Astrocyte (in vitro differentiated cells and primary cell): ENCODE measurements around the gene PCDHA13. TPM values are rescaled to one million over a fixed set of nuclear protein-coding genes. Genes with fewer than 3 reads are reported as not detected.
"Not testable (repeated sequence)": the region's sequence is repeated elsewhere in the genome, so short reads cannot be mapped to it uniquely, and the experiment has no call there.

Experiments used
- DNase-seq: peaks from one replicate; pipeline ENCODE4 v3.0.0-alpha.2; 2010; ENCODE audit warnings: low read depth
- FAIRE-seq: peaks from 2 replicates; lab custom pipeline; 2011; peaks lifted over from hg19 to GRCh38; lab: Jason Lieb, UNC
- H2AFZ ChIP-seq: 2 replicates; pipeline ENCODE4 v1.6.0; 2012; ENCODE audit warnings: low read depth, low read length, inconsistent platforms
- H3K27ac ChIP-seq: 2 replicates; pipeline ENCODE4 v1.5.1; 2011; ENCODE audit warnings: low read depth, low read length, inconsistent platforms
- H3K27me3 ChIP-seq: 2 replicates; pipeline ENCODE4 v1.6.0; 2011; ENCODE audit warnings: low read length, inconsistent platforms; ENCODE audit not compliant: insufficient read depth
- H3K36me3 ChIP-seq: 2 replicates; pipeline ENCODE4 v1.5.1; 2011; ENCODE audit warnings: low read length, inconsistent platforms; ENCODE audit not compliant: insufficient read depth
- H3K4me1 ChIP-seq: 2 replicates; pipeline ENCODE4 v1.5.1; 2011; ENCODE audit warnings: low read length, inconsistent platforms; ENCODE audit not compliant: insufficient read depth
- H3K4me2 ChIP-seq: 2 replicates; pipeline ENCODE4 v1.6.0; 2012; ENCODE audit warnings: low read length, inconsistent platforms
- H3K4me3 ChIP-seq: 2 replicates; pipeline ENCODE4 v1.5.1; 2011; ENCODE audit warnings: low read depth, mild to moderate bottlenecking, low read length, inconsistent platforms; ENCODE audit not compliant: insufficient read depth
- H3K79me2 ChIP-seq: 2 replicates; pipeline ENCODE4 v1.6.0; 2012; ENCODE audit warnings: mild to moderate bottlenecking, low read length, inconsistent platforms; ENCODE audit not compliant: insufficient read depth
- H3K9ac ChIP-seq: 2 replicates; pipeline ENCODE4 v1.6.0; 2012; ENCODE audit warnings: mild to moderate bottlenecking, low read length, inconsistent platforms
- H3K9me3 ChIP-seq: 2 replicates; pipeline ENCODE4 v1.5.1; 2012; ENCODE audit warnings: low read depth, mild to moderate bottlenecking, low read length, inconsistent platforms; ENCODE audit not compliant: insufficient read depth
- H4K20me1 ChIP-seq: 2 replicates; pipeline ENCODE4 v1.6.0; 2012; ENCODE audit warnings: low read length, inconsistent platforms; ENCODE audit not compliant: insufficient read depth
- H3K27ac Mint-ChIP-seq: one replicate; pipeline ENCODE4 v1.8.0; 2021; ENCODE audit warnings: mild to moderate bottlenecking, mixed read lengths; ENCODE audit not compliant: unreplicated experiment
- H3K27me3 Mint-ChIP-seq: one replicate; pipeline ENCODE4 v1.8.0; 2021; ENCODE audit warnings: low read depth, mixed read lengths; ENCODE audit not compliant: unreplicated experiment
- H3K36me3 Mint-ChIP-seq: one replicate; pipeline ENCODE4 v1.8.0; 2021; ENCODE audit warnings: low read depth, mixed read lengths; ENCODE audit not compliant: unreplicated experiment
- H3K4me1 Mint-ChIP-seq: one replicate; pipeline ENCODE4 v1.8.0; 2021; ENCODE audit warnings: low read depth, mixed read lengths; ENCODE audit not compliant: unreplicated experiment
- H3K4me3 Mint-ChIP-seq: one replicate; pipeline ENCODE4 v1.8.0; 2021; ENCODE audit warnings: mild to moderate bottlenecking, moderate library complexity, mixed read lengths; ENCODE audit not compliant: unreplicated experiment
- H3K9me3 Mint-ChIP-seq: one replicate; pipeline ENCODE4 v1.8.0; 2021; ENCODE audit warnings: mild to moderate bottlenecking, mixed read lengths; ENCODE audit not compliant: unreplicated experiment
- CTCF ChIP-seq: IDR thresholded peaks from 2 replicates; pipeline ENCODE4 v1.5.1; 2011; ENCODE audit warnings: low read depth, mild to moderate bottlenecking, inconsistent platforms, low read length, moderate library complexity; ENCODE audit not compliant: insufficient read depth
- EZH2 ChIP-seq: IDR thresholded peaks from 2 replicates; pipeline ENCODE4 v1.6.1; 2012; ENCODE audit warnings: mild to moderate bottlenecking, low read length, inconsistent platforms; ENCODE audit not compliant: insufficient read depth
- total RNA-seq: library from RNA; stranded (reverse); gene quantifications from 2 replicates; pipeline ENCODE4 v1.2.1, GENCODE V29; 2021

PCDHA13 gene
- total RNA-seq, 1 donor from 2014 or later = 1.7 TPM

DNA sequence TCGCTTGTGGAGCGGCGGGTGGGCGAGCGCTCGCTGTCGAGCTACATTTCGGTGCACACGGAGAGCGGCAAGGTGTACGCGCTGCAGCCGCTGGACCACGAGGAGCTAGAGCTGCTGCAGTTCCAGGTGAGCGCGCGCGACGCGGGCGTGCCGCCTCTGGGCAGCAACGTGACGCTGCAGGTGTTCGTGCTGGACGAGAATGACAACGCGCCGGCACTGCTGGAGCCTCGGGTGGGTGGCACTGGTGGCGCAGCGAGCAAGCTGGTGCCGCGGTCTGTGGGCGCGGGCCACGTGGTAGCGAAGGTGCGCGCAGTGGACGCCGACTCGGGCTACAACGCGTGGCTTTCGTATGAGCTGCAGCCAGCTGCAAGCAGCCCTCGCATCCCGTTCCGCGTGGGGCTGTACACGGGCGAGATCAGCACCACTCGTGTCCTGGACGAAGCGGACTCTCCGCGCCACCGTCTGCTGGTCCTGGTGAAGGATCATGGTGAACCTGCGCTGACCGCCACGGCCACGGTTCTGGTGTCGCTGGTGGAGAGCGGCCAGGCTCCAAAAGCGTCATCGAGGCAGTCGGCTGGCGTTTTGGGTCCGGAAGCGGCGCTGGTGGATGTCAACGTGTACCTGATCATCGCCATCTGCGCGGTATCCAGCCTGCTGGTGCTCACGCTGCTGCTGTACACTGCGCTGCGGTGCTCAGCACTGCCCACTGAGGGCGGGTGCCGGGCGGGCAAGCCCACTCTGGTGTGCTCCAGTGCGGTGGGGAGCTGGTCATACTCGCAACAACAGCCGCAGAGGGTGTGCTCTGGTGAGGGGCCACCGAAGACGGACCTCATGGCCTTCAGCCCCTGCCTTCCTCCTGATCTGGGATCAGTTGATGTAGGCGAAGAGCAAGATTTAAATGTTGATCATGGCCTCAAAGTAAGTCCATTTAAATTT is 38.9 kb upstream of the PCDHA13 start:
- Histone ChIP-seq H3K4me3 (no peak overlapping the region), H4K20me1 (no peaks in the 10 kb centered on the region), H3K9ac (no peak overlapping the region), H3K36me3 (no peaks in the 10 kb centered on the region), H2AFZ (no peak overlapping the region), H3K27me3 (no peaks in the 10 kb centered on the region), H3K27ac (no peak overlapping the region), H3K9me3 (no peaks in the 10 kb centered on the region), H3K4me1 (no peaks in the 10 kb centered on the region), H3K4me2 (no peak overlapping the region), H3K79me2 (no peaks in the 10 kb centered on the region)
- Mint-ChIP-seq H3K27ac (no peak overlapping the region), H3K27me3 (no peaks in the 10 kb centered on the region), H3K4me1 (no peaks in the 10 kb centered on the region), H3K9me3 (peaks cover 5% of the 10 kb centered on the region), H3K36me3 (peaks cover 16% of the 10 kb centered on the region), H3K4me3 (no peak overlapping the region)
- FAIRE-seq (no peak), DNase-seq (no peak)
- TF ChIP-seq EZH2 (no peak), CTCF (no peak)

- not testable (repeated sequence) for H3K9me3 Mint-ChIP-seq, FAIRE-seq
Observed at GRCh38 chr5:140848139-140849102, 33.5 kb upstream of the PCDHA13 start, which contains the start of gene PCDHA9. PCDHA9 (plus strand) TSS chr5:140848382; CDS start chr5:140848496, 114 bp downstream.

DNA sequence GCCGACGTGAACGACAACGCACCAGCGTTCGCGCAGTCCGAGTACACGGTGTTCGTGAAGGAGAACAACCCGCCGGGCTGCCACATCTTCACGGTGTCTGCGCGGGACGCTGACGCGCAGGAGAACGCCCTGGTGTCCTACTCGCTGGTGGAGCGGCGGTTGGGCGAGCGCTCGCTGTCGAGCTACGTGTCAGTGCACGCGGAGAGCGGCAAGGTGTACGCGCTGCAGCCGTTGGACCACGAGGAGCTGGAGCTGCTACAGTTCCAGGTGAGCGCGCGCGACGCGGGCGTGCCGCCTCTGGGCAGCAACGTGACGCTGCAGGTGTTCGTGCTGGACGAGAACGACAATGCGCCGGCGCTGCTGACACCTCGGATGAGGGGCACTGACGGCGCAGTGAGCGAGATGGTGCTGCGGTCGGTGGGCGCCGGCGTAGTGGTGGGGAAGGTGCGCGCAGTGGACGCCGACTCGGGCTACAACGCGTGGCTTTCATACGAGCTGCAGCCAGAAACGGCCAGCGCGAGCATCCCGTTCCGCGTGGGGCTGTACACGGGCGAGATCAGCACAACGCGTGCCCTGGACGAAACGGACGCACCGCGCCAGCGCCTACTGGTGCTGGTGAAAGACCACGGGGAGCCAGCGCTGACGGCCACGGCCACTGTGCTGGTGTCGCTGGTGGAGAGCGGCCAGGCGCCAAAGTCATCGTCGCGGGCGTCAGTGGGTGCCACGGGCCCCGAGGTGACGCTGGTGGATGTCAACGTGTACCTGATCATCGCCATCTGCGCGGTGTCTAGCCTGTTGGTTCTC is 31.9 kb upstream of the PCDHA13 start:
- H3K4me3 Mint-ChIP-seq, FAIRE-seq, H3K27me3 ChIP-seq: not testable (repeated sequence)

More at GRCh38 chr5:140848139-140849102, 33.5 kb upstream of the PCDHA13 start, which contains the start of gene PCDHA9:
- H3K9me3 ChIP-seq, H3K27me3 Mint-ChIP-seq, H3K9ac ChIP-seq, H3K4me3 ChIP-seq, H3K79me2 ChIP-seq, H3K4me1 Mint-ChIP-seq, H3K27ac Mint-ChIP-seq, H3K27me3 ChIP-seq, H3K27ac ChIP-seq, H3K4me2 ChIP-seq, H4K20me1 ChIP-seq, H3K4me1 ChIP-seq, H3K36me3 ChIP-seq, DNase-seq, H2AFZ ChIP-seq: not testable (repeated sequence)
- peaks cover 13% of the 10 kb centered on the region for H3K36me3 Mint-ChIP-seq
- H3K4me3 Mint-ChIP-seq = peak within 1 kb of the TSS; percentile 76

More for the DNA sequence above, 31.9 kb upstream of the PCDHA13 start:
- H3K4me2 ChIP-seq, H2AFZ ChIP-seq, H4K20me1 ChIP-seq, H3K4me1 ChIP-seq, H3K27me3 Mint-ChIP-seq, H3K36me3 ChIP-seq, H3K36me3 Mint-ChIP-seq, H3K9ac ChIP-seq, H3K27ac ChIP-seq, H3K79me2 ChIP-seq, H3K9me3 Mint-ChIP-seq, H3K4me1 Mint-ChIP-seq, DNase-seq, H3K9me3 ChIP-seq, H3K27ac Mint-ChIP-seq, H3K4me3 ChIP-seq: not testable (repeated sequence)
